ENCODE data around the gene FAM149B1.

FAM149B1 gene

DNA sequence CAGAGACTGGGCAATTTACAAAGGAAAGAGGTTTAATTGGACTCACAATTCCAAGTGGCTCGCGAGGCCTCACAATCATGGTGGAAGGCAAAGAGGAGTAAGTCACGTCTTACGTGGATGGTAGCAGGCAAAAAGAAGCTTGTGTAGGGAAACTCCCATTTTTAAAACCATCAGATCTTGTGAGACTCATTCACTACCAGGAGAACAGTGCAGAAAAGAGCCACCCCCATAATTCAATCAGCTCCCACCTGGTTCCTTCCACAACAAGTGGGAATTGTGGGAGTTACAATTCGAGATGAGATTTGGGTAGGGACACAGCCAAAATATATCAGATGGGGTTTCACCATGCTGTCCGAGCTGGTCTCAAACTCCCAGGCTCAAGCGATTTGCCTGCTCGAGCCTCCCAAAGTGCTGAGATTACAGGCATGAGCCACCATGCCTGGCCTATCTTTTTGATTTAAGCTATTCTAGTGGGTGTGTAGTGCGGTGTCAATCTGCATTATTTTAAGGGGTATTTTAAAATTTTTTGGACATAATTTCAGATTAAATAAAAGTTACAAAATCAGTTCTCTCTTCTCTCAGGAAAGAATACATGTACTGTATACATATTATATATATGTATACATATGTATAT, 93.6 kb downstream of the FAM149B1 start:
- Mint-ChIP-seq H3K4me1 (ENCODE audit: low read depth) (no peaks in the 10 kb centered on the region), H3K9me3 (peaks cover 8% of the 10 kb centered on the region), H3K27ac (no peak overlapping the region), H3K36me3 (ENCODE audit: low read depth) (no peaks in the 10 kb centered on the region), H3K27me3 (ENCODE audit: low read depth) (peaks cover 4% of the 10 kb centered on the region), H3K4me3 (no peak overlapping the region)

- H3K36me3 Mint-ChIP-seq (ENCODE audit: low read depth), result no peaks in the 10 kb centered on the region
Measured at GRCh38 chr10:73262105-73262730, 94.3 kb downstream of the FAM149B1 start.

DNA sequence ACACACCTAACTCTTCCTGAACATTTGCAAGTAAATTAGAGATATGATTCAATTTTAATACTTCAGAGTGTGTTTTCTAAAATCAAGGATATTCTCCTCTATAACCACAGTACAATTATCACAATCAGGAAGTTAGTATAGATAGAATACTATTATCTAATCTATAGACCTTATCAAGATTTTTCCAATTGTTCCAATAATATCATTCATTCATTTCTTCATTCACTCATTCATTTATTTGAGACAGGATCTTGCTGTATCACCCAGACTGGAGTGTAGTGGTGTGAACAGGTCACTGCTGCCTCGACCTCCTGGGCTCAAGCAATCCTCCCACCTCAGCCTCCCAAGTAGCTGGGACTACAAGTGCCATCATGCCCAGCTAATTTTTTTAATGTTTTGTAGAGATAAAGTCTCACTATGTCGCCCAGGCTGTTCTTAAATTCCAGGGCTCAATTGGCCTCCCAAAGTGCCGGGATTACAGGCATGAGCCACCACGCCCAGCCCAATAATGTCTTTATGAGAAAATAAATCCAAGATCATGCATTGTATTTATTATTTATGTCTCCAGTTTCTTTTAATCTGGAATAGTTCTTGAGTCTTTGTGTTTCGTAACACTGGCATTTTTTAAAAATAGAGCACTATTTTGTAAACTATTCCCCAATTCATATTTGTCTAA, 95.1 kb downstream of the FAM149B1 start:
- Mint-ChIP-seq H3K27ac (no peak overlapping the region), H3K4me3 (no peak overlapping the region), H3K9me3 (peaks cover 8% of the 10 kb centered on the region), H3K36me3 (ENCODE audit: low read depth) (no peaks in the 10 kb centered on the region), H3K4me1 (ENCODE audit: low read depth) (no peaks in the 10 kb centered on the region), H3K27me3 (ENCODE audit: low read depth) (peaks cover 7% of the 10 kb centered on the region)

More at GRCh38 chr10:73262105-73262730, 94.3 kb downstream of the FAM149B1 start:
- Mint-ChIP-seq H3K27ac (no peak overlapping the region), H3K4me3 (no peak overlapping the region), H3K27me3 (ENCODE audit: low read depth) (peaks cover 4% of the 10 kb centered on the region), H3K9me3 (peaks cover 8% of the 10 kb centered on the region), H3K4me1 (ENCODE audit: low read depth) (no peaks in the 10 kb centered on the region)

GRCh38 chr10:73263693-73264347, 95.9 kb downstream of the FAM149B1 start:
- Mint-ChIP-seq H3K27ac (no peak overlapping the region), H3K4me3 (no peak overlapping the region), H3K4me1 (ENCODE audit: low read depth) (no peaks in the 10 kb centered on the region), H3K27me3 (ENCODE audit: low read depth) (peaks cover 7% of the 10 kb centered on the region), H3K9me3 (peaks cover 4% of the 10 kb centered on the region), H3K36me3 (ENCODE audit: low read depth) (no peaks in the 10 kb centered on the region)

GRCh38 chr10:73264423-73264822, 96.5 kb downstream of the FAM149B1 start:
- Mint-ChIP-seq H3K4me3 (no peak overlapping the region), H3K4me1 (ENCODE audit: low read depth) (no peaks in the 10 kb centered on the region), H3K36me3 (ENCODE audit: low read depth) (no peaks in the 10 kb centered on the region), H3K9me3 (no peaks in the 10 kb centered on the region), H3K27ac (no peak overlapping the region), H3K27me3 (ENCODE audit: low read depth) (peaks cover 7% of the 10 kb centered on the region)

DNA sequence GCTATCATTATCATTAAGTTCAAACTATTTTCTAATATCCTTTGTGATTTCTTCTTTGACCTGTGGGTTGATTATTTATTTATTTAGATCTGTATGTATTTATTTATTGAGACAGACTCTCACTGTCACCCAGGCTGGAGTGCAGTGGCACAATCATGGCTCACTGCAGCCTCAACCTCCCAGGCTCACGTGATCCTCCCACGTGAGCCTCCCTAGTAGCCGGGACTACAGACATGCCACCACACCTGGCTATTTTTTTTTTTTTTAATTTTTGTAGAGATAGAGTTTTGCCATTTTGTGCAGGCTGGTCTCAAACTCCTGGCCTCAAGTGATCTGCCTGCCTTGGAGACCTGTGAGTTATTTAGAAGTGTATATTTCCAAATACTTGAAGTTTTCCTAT, 113.2 kb downstream of the FAM149B1 start:
- Mint-ChIP-seq H3K27me3 (ENCODE audit: low read depth) (peaks cover 19% of the 10 kb centered on the region), H3K9me3 (no peaks in the 10 kb centered on the region), H3K4me1 (ENCODE audit: low read depth) (no peaks in the 10 kb centered on the region), H3K36me3 (ENCODE audit: low read depth) (no peaks in the 10 kb centered on the region), H3K27ac (no peak overlapping the region), H3K4me3 (no peak overlapping the region)

DNA sequence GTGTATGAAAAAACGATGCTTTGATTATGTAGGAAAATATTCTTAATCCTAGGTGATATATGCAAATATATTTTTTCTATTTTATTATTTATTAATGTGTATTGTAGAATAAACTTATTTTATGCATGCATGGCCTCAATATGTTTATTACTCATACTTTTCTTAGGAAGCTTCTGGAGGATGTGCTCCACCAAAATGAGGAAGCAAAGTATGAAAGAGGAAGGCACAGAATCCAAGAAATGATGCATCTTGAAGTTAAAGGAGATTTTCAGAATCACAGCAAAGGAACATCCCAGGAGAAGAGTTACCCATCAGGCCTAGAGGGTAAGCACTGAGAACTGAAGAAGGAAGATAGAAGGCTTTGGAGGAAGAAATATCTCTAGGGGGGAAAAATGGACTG, 119.5 kb downstream of the FAM149B1 start:
- Mint-ChIP-seq H3K27ac (no peak overlapping the region), H3K4me1 (ENCODE audit: low read depth) (no peaks in the 10 kb centered on the region), H3K36me3 (ENCODE audit: low read depth) (peaks cover 4% of the 10 kb centered on the region), H3K9me3 (peaks cover 4% of the 10 kb centered on the region), H3K4me3 (no peak overlapping the region), H3K27me3 (ENCODE audit: low read depth) (no peaks in the 10 kb centered on the region)

- Mint-ChIP-seq H3K27me3 (ENCODE audit: low read depth) (peaks cover 8% of the 10 kb centered on the region), H3K4me3 (no peak overlapping the region), H3K36me3 (ENCODE audit: low read depth) (peaks cover 4% of the 10 kb centered on the region), H3K4me1 (ENCODE audit: low read depth) (no peaks in the 10 kb centered on the region), H3K9me3 (peaks cover 4% of the 10 kb centered on the region), H3K27ac (no peak overlapping the region)
Measured at GRCh38 chr10:73289958-73290357, 122.0 kb downstream of the FAM149B1 start.

DNA sequence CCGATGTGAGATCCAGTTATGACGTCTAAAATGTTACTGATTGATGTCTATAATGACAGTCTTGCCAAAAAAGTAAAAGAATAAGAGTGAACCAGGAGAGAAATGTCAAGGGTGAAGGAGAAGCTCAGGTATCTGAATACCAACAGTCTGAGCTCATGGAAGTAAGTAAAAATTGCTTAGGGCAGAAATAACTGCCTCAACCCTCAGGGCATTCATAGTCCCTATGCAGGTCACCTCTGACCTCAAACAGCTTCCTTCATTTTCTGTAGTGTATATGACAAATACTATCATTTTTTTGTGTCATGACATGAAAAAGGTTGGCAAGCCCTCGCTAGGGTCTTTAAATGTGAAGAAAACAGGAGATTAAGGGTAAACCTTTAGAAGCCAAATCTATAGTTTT, 125.5 kb downstream of the FAM149B1 start:
- H3K27me3 Mint-ChIP-seq (ENCODE audit: low read depth), result peaks cover 21% of the 10 kb centered on the region
- peaks cover 4% of the 10 kb centered on the region for H3K36me3 Mint-ChIP-seq (ENCODE audit: low read depth)
- peaks cover 4% of the 10 kb centered on the region for H3K4me1 Mint-ChIP-seq (ENCODE audit: low read depth)
- H3K27ac Mint-ChIP-seq, result no peak overlapping the region
- H3K9me3 Mint-ChIP-seq, result peaks cover 4% of the 10 kb centered on the region
- no peak overlapping the region for H3K4me3 Mint-ChIP-seq

All from T-helper 1 cell treated with Interleukin-12 subunit alpha and Interleukin-12 subunit beta and Interleukin-4 antibody, amounts not matched to agents 30 μg/mL and 1 μg/mL, for 36 hours (primary cell).